Measurements from ENCODE around the gene PRTG.

DNA sequence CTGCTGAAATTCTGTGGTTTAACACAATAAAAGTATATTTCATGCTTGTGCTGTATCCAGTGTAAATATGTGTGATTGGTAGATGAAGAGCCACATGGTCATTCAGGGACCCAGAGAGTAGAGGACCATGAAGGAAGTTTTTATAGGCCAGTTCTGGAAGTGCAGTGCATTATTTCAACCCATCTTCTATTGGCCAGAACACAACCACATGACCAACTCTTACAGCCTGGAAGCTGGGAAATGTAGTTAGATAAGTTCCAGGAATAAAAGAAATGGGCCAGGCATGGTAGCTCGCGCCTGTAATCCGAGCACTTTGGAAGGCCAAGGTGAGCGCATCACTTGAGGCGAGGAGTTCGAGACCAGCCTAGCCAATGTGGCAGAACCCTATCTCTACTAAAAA is 21.4 kb upstream of the PRTG start:
- TF ChIP-seq, protein P1, sequence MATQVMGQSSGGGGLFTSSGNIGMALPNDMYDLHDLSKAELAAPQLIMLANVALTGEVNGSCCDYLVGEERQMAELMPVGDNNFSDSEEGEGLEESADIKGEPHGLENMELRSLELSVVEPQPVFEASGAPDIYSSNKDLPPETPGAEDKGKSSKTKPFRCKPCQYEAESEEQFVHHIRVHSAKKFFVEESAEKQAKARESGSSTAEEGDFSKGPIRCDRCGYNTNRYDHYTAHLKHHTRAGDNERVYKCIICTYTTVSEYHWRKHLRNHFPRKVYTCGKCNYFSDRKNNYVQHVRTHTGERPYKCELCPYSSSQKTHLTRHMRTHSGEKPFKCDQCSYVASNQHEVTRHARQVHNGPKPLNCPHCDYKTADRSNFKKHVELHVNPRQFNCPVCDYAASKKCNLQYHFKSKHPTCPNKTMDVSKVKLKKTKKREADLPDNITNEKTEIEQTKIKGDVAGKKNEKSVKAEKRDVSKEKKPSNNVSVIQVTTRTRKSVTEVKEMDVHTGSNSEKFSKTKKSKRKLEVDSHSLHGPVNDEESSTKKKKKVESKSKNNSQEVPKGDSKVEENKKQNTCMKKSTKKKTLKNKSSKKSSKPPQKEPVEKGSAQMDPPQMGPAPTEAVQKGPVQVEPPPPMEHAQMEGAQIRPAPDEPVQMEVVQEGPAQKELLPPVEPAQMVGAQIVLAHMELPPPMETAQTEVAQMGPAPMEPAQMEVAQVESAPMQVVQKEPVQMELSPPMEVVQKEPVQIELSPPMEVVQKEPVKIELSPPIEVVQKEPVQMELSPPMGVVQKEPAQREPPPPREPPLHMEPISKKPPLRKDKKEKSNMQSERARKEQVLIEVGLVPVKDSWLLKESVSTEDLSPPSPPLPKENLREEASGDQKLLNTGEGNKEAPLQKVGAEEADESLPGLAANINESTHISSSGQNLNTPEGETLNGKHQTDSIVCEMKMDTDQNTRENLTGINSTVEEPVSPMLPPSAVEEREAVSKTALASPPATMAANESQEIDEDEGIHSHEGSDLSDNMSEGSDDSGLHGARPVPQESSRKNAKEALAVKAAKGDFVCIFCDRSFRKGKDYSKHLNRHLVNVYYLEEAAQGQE (IDR thresholded peaks at IDR 0.05; ENCODE audit: insufficient replicate concordance, low read depth) = no peak
- TF ChIP-seq, protein P2, sequence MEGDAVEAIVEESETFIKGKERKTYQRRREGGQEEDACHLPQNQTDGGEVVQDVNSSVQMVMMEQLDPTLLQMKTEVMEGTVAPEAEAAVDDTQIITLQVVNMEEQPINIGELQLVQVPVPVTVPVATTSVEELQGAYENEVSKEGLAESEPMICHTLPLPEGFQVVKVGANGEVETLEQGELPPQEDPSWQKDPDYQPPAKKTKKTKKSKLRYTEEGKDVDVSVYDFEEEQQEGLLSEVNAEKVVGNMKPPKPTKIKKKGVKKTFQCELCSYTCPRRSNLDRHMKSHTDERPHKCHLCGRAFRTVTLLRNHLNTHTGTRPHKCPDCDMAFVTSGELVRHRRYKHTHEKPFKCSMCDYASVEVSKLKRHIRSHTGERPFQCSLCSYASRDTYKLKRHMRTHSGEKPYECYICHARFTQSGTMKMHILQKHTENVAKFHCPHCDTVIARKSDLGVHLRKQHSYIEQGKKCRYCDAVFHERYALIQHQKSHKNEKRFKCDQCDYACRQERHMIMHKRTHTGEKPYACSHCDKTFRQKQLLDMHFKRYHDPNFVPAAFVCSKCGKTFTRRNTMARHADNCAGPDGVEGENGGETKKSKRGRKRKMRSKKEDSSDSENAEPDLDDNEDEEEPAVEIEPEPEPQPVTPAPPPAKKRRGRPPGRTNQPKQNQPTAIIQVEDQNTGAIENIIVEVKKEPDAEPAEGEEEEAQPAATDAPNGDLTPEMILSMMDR (IDR thresholded peaks at IDR 0.05; ENCODE audit: insufficient read depth, low read length) = no peak
- TF ChIP-seq SPI1 (IDR thresholded peaks at IDR 0.05; ENCODE audit: borderline replicate concordance, low read depth) = no peak
- TF ChIP-seq POLR2AphosphoS5 (IDR thresholded peaks at IDR 0.05; ENCODE audit: low read depth) = no peak
- no peak for TF ChIP-seq GABPA (IDR thresholded peaks at IDR 0.05; ENCODE audit: low read depth)
